RWPE2 (cell line): ENCODE measurements around the gene SLC22A8.

Experiments used
- ATAC-seq: fragments of 200-7000 bp; cut with Tn5 transposase; 3 replicates; pipeline ENCODE4 v1.9.1; 2021; ENCODE audit warnings: low read depth
- DNase-seq: peaks from one replicate; pipeline ENCODE4 v3.0.0-alpha.2; 2020; ENCODE audit warnings: low spot score
- H3K27ac ChIP-seq: fragments of 450-650 bp; 2 replicates; pipeline ENCODE4 v1.5.1; 2017; ENCODE audit warnings: mild to moderate bottlenecking; ENCODE audit not compliant: poor library complexity, severe bottlenecking
- H3K27me3 ChIP-seq: fragments of 250-450 bp; sonication (Bioruptor Pico); 2 replicates; pipeline ENCODE4 v1.5.1; 2021; ENCODE audit warnings: mild to moderate bottlenecking, moderate library complexity; ENCODE audit not compliant: insufficient read depth, poor library complexity, severe bottlenecking
- H3K36me3 ChIP-seq: fragments of 250-450 bp; sonication (Bioruptor Pico); 2 replicates; pipeline ENCODE4 v1.5.1; 2020; ENCODE audit warnings: low read depth, mild to moderate bottlenecking, moderate library complexity
- H3K4me1 ChIP-seq: fragments of 250-450 bp; sonication (Bioruptor Pico); 2 replicates; pipeline ENCODE4 v1.5.1; 2021; ENCODE audit warnings: mild to moderate bottlenecking, moderate library complexity; ENCODE audit not compliant: insufficient read depth, poor library complexity, severe bottlenecking
- H3K4me3 ChIP-seq: fragments of 250-450 bp; sonication (Bioruptor Pico); 2 replicates; pipeline ENCODE4 v1.5.1; 2021; ENCODE audit warnings: mild to moderate bottlenecking, moderate library complexity; ENCODE audit not compliant: severe bottlenecking
- H3K9me3 ChIP-seq: fragments of 250-450 bp; sonication (Bioruptor Pico); 2 replicates; pipeline ENCODE4 v1.5.1; 2021; ENCODE audit warnings: mild to moderate bottlenecking, moderate library complexity; ENCODE audit not compliant: severe bottlenecking
- TF ChIP-seq, protein P1 (sequence below): fragments of 450-650 bp; IDR thresholded peaks from one replicate; pipeline ENCODE4 v1.5.1; 2017; ENCODE audit warnings: mild to moderate bottlenecking, moderate library complexity; ENCODE audit not compliant: poor library complexity, severe bottlenecking

Gene SLC22A8

DNA sequence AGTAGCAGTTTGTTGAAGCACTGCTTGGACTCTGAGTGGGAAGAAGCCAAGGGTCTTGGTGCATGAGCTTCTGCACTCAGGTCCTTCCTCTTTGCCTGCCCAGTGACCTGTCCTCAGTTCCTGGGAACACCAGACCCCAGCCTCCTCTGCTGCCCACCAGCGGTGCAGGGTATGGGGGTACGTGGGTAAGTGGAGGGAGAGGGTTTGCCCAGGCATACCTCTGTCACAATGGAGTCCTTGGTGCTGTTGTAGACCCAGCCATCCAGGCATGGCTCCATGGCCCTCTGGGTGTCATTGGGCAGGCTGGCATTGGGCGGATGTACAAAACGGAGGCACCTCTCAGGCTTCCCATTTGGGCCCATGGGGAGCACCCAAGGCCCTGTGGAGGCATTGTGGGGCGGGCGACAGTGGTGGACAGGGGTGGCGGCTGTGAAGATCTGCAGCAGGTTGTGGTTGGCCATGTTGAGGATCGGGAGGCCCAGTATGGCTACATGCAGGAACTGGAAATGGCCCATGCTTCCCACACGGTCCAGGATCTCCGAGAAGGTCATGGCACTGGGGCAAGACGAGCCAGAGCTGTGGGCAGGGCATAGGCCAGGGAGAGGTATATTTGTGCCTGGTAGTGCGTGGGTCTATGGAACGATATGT lies 1.1 kb downstream of the SLC22A8 start:
- H3K4me1 ChIP-seq = no peaks in the 10 kb centered on the region
- DNase-seq (no peak), ATAC-seq (no peak)
- no peak overlapping the region for H3K27ac ChIP-seq
- TF ChIP-seq, protein P1, sequence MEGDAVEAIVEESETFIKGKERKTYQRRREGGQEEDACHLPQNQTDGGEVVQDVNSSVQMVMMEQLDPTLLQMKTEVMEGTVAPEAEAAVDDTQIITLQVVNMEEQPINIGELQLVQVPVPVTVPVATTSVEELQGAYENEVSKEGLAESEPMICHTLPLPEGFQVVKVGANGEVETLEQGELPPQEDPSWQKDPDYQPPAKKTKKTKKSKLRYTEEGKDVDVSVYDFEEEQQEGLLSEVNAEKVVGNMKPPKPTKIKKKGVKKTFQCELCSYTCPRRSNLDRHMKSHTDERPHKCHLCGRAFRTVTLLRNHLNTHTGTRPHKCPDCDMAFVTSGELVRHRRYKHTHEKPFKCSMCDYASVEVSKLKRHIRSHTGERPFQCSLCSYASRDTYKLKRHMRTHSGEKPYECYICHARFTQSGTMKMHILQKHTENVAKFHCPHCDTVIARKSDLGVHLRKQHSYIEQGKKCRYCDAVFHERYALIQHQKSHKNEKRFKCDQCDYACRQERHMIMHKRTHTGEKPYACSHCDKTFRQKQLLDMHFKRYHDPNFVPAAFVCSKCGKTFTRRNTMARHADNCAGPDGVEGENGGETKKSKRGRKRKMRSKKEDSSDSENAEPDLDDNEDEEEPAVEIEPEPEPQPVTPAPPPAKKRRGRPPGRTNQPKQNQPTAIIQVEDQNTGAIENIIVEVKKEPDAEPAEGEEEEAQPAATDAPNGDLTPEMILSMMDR = no peak
- no peaks in the 10 kb centered on the region for H3K36me3 ChIP-seq
- H3K4me3 ChIP-seq = no peak overlapping the region
- H3K9me3 ChIP-seq = no peaks in the 10 kb centered on the region
- no peaks in the 10 kb centered on the region for H3K27me3 ChIP-seq

DNA sequence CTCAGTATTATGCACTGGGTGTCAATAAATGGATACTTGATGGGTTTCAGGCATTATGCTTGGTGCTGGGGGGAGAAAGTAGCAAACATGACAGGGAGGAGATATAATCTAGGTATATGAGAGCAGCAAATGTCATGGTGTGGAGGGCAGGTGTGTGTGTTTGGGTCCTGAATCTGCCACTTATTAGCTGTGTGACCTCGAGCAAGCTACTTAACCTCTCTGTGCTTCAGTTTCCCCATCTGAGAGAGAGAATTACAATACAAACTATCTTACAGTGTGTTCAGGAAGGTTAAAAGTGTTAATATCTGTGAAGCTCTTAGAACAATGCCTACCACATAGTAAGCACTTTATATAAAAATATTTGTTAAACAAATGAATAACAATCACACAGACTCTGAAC lies 2.8 kb downstream of the SLC22A8 start:
- TF ChIP-seq, protein P1 = no peak
- Histone ChIP-seq H3K4me3 (no peak overlapping the region), H3K9me3 (no peaks in the 10 kb centered on the region), H3K27ac (no peak overlapping the region), H3K4me1 (no peaks in the 10 kb centered on the region), H3K27me3 (no peaks in the 10 kb centered on the region), H3K36me3 (no peaks in the 10 kb centered on the region)
- ATAC-seq (no peak), DNase-seq (no peak)

DNA sequence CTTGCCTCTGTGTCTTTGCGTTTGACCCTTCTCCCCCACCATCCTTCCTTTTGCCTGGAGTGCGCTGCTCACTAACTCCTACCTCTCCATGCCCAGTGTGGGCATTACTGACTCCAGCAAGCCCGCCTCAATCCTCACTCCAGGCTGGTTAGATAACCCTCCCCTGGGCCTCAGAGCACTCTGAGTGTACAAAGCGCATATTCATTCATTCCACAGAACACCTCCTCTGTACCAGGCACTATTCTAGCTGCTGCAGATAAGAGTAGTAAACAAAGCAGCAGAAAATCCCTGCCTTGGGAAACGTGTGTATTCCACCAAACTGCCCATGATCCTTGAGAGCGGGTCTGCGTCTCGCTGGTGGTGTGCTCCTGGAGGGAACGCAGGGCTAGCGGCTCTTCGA lies 3.2 kb downstream of the SLC22A8 start:
- H3K4me3 ChIP-seq = no peak overlapping the region
- no peak overlapping the region for H3K27ac ChIP-seq
- no peaks in the 10 kb centered on the region for H3K36me3 ChIP-seq
- H3K27me3 ChIP-seq = no peaks in the 10 kb centered on the region
- H3K9me3 ChIP-seq = no peaks in the 10 kb centered on the region
- ATAC-seq (no peak), DNase-seq (peak; percentile 30)
- TF ChIP-seq, protein P1 = no peak
- no peaks in the 10 kb centered on the region for H3K4me1 ChIP-seq

DNA sequence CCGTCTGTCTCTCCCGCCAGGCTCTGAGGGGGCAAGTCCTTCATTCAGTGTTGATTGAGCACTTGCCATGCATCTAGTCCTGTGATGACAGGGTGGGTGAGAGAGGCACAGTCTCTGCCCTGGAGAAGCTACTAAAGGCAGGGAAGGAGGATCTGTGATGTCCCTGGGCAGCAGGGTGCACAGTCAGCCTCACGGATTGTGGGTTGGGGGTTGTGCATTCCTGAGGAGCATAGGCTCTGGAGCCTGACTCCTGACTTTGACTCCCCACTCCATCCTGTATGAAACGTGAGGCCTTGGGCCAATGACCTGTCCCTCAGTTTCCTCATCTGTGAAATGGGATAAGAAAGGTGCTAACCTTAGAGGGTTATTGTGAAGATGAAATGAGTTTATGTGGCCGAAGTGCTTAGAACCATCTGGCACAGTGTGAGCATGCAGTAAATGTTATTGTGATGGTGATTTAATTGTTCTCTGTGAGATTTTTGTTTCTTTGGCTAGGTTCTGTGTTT lies 4.7 kb downstream of the SLC22A8 start:
- H3K4me1 ChIP-seq = no peaks in the 10 kb centered on the region
- DNase-seq (no peak), ATAC-seq (no peak)
- no peaks in the 10 kb centered on the region for H3K9me3 ChIP-seq
- H3K4me3 ChIP-seq = no peak overlapping the region
- H3K27ac ChIP-seq = no peak overlapping the region
- TF ChIP-seq, protein P1 = no peak
- no peaks in the 10 kb centered on the region for H3K27me3 ChIP-seq
- H3K36me3 ChIP-seq = no peaks in the 10 kb centered on the region

DNA sequence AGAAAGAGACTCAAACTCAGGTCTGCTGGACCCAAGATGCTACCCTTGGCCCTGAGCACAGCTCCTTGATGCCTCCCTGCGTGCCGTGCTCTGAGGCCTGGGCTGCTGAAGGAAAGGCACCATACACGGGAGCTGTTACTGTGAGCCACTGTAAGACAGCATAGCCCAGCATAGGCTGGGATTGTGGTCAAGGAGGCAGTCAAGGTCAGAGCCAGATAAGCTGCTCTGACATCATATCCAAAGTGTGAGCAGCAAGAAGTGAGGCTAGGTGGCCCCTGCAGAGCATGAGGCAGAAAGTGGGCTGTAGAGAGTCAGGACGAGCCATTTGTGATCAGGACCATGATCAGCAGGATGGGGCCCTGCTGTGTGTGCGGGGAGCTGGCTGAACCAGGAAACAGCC lies 7.7 kb downstream of the SLC22A8 start:
- no peak for DNase-seq
- Histone ChIP-seq H3K4me1 (no peaks in the 10 kb centered on the region), H3K9me3 (no peaks in the 10 kb centered on the region), H3K27me3 (no peaks in the 10 kb centered on the region), H3K36me3 (no peaks in the 10 kb centered on the region), H3K27ac (no peak overlapping the region), H3K4me3 (no peak overlapping the region)
- TF ChIP-seq, protein P1 = no peak
- no peak for ATAC-seq
